KBM-7 (cell line): Measurements from ENCODE around the gene TRAP1.
"Not testable (repeated sequence)": the region's sequence is repeated elsewhere in the genome, so short reads cannot be mapped to it uniquely, and the experiment has no call there.

Source experiments
- DNase-seq: peaks from one replicate; pipeline ENCODE4 v3.0.0-alpha.2; 2015
- in situ Hi-C: fragments of 300-500 bp; cut with MboI; formaldehyde crosslinking; loops from 2 replicates; pipeline ENCODE4 v1.14.3; 2020; ENCODE audit warnings: low sequenced_read_pairs, low pct_unique_long_range_greater_than_20kb, mixed read lengths

TRAP1 gene

DNA sequence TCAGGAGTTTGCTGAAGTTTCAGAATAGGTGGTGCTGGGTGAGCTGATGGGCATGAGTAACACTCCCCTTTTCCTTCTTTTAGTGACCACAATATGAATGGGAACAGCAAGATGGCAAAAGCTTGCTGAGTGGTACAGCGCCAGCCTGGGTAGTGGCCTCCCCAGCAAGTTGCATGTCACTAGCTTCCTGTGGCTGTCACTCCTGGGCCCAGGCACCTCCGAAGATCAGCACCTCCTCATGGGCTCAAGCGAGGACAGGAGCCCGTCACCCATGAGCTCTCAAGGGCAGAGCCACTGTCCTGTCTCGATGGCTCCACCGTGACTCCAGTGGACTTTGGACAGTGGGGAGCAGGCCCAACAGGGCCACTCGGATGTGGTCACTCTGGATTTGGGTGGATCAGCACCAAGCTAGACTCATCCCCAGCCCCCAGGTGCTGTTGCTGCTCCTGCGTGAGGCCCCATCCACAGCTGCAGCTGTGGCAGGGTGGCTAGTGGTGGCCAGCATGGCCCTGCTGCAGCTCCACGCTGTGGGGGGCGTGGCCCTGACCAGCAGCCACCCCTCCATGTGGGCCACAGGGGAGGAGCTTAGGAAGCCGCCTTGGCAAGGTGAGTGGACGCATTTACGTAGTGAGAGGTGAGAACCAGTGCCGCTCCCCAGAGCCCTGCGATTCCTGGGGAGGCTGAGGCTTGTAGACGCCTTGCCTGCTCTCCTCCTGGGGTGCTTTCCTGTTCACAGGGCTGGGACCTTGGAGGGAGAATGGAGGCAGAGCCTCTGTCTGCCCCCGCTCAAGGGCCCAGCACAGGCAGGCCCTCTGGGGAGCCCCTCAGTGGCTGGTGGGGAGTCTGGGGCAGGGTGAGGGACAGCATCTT is 76.5 kb downstream of the TRAP1 start:
- DNase-seq = no peak
- in situ Hi-C loops = no loop called here

DNA sequence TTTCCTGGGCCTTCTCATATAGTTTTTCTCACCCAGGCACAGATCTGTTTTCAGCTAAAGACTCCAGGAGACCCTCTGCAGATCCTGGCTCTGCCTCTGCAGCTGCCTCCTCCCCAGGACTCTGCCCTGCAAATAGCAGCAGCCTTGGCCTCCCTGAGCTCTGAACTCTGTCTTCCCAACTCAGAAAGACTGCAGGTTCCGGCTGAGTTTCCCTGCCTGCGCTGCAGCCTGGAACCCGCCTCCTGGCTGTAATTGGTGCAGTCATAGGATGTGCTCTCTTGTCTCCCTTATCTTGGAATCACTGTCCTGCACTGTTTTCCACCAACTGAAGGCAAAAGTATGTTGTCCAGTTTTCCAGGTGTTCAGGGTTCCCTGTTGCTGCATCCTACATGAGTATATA is 77.1 kb downstream of the TRAP1 start:
- no peak for DNase-seq
- in situ Hi-C loops = no loop called here

DNA sequence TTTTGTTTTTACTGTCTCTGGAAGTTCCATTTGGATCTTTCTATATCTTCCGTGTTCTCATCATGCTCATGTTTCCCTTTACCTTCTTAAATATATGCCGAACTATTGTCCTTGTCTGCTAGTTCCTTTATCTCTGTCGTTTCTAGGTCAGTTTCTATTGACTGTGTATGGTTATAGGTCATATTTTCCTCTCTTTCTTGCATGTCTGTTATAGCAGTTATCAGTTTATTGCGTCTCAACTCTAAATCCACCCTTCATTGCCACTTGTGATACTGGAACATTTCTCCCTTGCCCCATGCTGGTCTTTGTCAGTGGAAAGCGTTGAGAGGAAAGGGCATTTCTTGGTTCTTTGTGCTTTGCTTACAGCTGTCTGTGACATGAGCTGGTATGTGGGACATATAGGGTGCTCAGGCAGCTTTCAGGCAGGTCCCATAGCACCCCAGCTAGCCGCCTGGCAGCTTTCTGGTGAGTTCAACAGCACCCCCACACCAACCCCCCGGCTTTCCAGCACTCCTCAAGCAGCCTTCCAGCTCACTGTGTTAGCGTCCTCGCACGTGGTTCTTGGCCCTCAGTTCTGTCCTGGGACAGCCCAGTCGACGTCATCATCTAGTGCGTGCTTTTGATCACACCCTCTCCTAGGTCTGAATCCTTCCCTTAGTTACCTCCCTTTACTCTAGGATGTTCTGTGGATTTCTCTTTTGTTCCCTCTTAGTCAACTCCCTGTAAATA is 78.2 kb downstream of the TRAP1 start:
- DNase-seq = no peak
- in situ Hi-C loops = no loop called here

DNA sequence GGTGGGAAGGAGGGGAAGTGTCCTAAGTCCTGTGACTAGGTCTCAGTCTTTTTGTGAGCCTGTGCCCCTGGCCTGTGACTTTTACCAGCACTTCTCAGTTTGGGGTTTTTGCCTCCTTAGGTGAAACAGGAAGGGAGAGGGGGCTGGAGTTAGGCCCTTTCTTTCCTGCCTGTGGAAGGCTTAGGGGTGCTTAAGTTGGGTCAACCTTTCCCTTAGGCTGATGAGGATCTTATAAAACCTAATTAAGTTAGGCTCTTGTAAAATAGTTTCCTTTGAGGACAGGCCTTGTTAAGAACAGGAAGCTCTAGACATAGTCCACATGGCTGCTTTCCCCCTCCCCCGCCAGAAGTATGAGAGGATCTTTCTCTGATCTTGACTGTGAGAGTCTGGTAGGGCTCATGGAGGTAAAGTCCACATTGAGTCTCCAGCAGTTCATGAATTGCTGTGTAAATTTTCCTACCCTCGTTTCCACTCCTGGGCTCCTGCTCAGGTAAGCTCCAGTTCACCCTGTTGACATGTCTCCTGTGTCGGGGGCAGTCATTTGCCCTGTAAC is 79.9 kb downstream of the TRAP1 start:
- peak; percentile 85 for DNase-seq
- in situ Hi-C loops = no loop called here

DNA sequence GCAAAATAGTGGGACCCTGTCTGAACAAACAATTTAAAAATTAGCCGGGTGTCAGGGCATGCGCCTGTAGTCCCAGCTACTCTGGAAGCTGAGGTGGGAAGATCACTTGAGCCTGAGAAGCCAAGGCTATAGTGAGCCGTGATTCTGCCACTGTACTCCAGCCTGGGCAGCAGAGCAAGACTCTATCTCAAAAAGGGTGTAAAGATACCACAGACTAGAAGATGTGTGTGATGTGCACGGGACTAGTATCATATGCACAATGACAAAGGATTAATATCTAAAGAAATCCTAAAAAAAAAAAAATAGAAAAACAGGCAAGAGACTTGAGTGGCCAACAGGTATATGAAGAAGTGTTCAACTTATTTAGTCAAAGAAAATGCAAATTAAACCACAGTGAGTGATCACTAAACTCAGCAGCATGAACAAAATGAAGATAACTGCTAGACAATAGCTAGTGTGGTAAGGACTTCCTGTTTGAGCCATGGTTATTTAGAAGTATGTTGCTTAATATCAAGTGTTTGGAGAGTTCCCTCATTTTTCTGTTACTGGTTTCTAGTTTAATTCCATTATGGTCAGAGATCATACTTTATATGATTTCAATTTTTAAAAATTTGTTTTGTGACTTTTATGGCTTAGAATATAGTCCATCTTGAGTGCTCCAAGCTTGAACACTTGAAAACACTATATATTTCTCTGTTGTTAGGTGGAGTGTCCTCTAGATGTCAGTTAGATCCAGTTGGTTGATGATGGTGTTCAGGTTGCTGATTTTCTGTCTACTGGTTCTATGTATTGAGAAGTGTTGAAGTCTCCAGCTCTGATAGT is 91.2 kb downstream of the TRAP1 start:
- in situ Hi-C loops = no loop called here
- DNase-seq = peak; percentile 71

DNA sequence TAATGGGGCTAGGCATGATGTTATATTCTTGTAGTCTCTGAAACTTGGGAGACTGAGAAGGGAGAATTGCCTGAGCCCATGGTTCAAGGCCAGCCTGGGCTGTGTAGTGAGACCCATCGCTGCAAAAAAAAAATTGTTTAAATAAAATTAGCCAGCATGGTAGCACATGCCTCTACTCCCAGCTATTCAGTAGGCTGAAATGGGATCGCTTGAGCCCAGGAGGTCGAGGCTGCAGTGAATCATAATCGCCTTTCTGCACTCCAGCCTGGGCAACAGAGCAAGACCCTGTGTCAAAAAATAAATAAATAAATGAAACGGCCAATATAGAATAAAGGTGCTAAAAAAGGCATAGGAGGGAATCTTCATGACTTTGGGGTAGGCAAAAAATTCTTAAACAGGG is 92.0 kb downstream of the TRAP1 start:
- DNase-seq = no peak
- in situ Hi-C loops = no loop called here

DNA sequence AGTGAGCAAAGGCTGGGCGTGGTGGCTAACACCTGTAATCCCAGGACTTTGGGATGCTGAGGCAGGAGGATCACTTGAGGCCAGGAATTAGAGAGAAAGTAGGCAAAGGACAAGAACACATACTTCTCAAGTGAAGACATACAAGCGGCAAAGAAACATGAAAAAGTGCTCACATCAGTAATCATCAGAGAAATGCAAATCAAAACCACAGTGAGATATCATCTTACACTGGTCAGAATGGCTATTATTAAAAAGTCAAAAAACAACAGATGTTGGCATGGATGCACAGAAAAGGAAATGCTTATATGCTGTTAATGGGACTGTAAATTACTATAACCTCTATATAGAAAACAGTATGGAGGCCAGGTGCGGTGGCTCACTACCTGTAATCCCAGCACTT is 93.7 kb downstream of the TRAP1 start:
- no peak for DNase-seq
- in situ Hi-C loops = no loop called here

DNA sequence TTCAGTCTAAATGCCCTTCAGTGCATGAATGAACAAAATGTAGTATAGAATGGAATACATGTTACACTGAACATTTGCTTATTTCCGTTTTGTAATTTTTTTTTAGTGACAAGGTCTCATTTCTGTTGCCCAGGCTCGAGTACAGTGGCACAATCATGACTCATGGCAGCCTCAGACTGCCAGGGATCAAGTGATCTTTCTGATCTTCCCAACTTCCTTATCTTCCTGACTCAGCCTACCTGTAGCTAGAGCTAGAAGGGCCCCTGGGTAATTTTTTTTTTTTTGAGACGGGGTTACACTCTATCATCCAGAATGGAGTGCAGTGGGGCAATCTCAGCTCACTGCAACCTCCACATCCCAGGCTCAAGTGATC is 98.6 kb downstream of the TRAP1 start:
- peak; percentile 29 for DNase-seq
- in situ Hi-C loops = no loop called here

DNA sequence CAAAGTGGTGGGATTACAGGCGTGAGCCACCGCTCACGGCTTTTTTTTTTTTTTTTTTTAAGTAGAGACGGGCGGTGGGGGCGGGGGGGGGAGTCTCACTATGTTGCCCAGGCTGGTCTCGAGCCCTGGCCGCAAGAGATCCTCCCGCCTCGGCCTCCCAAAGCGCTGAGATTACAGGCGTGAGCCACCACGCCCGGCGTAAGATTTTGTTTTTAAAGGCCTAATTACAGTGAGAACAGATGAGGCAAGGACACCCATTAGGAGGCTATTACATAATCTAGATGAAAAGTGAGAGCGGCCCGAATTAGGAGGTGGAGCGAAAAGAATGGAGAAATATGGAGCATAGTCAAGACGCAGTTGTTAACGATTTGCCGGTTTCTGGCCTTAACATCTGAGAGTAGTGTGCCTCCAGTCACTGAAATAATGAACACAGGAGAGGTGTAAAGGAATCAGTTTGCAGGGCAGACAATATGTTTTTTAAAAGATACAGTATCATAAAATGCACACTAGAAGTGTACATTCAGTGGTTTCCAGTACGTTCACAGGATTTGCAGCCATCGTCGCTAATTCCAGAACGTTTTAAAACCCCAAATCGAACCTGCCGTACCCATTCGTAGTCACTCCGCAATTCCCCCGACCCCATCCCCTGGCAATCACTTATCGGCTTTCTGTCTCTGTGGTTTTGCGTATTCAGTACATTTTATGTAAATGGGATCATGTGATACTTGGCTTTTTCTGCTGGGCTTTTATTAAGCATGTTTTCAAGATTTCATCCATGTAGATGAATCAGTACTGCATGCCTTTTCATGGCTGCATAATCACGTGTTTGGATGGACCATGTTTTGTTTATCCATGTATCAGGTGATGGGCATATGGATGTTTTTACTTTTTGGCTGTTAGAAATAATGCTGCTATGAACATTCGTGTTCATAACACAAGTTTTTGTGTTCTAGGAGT is 104.5 kb downstream of the TRAP1 start:
- no peak for DNase-seq
- in situ Hi-C loops = no loop called here

DNA sequence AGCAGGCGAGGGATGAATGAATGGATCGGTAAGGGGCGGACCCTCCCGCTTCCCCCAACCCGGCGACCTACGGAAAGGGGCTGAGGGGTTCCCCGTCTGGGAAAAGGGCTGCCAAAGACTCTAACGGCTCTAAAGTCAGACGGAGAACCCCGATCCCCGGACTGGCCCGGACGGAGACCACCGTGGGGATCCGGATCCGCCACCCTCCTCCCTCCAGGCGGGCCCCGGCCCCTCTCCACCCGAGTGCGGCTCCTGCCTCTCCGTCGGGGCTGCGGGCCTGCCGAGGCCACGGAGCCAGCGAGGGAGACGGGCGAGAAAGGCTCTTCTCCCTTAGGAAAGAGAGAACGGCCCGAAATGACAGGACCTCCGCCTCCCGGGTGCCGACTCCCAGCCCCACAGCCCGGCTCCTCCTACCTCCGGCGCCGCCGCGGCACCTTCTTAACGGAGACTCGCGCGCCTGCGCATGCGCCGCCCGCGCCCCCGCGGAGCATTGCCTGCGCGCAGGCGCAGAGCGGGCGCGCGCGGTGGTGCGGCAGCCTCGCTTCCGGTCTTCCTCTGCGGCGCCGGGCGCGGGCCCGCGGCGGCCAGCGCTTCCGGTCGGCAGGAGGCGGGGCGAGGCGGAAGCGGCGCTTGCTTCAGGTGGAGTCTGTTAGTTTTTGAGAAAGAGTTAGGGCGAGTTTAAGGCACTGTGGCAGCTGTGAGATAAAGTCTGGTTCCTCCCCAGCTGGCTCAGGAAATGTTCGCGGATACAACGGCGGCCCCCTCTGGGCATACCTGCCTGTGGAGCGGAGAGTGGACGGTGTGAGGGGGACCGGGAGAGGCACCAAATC is 106.0 kb downstream of the TRAP1 start, which contains the start of gene SLX4:
Gene SLX4 (minus strand): TSS at position 461 of the 830 bp plus-strand sequence. CDS start 2,642 bp downstream, outside the sequence.
- in situ Hi-C loops = no loop called here
- DNase-seq = peak; percentile 92

DNA sequence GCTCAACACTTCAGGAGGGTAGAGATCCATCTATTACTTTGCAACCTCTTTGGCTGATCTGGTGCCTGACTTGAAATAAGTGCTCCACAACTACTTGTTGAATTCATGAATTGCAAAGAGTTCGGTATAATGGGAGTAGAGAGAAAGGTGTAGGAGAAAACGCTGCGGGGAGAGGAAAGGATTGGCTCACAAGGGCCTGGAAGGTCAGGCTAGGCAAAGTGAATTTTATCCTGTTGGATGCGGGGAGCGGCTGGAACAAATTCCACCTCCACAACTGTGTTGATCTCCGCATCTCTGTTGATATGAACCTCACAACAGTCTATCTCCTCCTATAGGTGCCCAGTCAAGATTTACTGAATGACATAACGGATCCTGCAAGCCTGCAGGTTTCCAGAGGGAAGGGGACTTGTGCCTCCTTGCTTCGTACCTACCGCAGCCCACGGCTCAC is 106.6 kb downstream of the TRAP1 start:
- no peak for DNase-seq
- in situ Hi-C loops = no loop called here

DNA sequence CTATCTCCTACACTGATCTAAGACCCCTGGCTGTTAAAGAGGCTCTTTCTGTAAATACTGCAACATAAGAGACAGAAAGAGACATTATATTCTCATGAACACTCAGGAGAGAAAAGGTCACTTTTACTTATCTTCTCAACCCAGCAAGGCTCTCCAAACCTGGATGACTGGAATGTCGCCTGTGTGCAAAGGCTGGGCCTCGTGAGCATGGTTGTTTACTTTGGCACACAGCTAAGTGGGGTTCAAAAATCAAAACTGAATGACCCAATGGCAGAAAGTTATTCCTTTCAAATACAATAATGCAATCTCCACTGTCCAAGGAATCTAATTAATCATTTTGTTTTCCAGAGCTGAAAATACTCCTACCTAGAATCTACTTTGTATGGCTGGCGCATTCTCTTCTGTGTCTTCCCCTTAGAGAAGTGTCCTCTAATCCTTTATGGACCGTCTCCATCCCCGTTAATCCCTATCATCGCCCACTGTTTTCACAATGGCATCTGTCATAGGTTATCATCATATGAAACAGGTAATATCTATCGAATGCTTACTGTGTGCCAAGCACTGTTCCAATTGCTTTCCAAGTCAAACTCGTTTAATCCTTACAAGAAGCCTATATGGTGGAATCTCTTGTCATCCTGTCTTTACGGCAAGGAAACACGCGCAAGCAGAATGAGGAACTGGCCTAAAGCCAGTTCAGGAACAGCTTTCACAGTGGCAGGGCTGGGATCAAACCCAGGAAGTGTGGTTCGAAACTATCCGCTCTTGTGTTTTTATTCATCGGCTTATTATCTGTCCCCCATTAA is 107.2 kb downstream of the TRAP1 start:
- DNase-seq = peak; percentile 65
- in situ Hi-C loops = no loop called here

DNA sequence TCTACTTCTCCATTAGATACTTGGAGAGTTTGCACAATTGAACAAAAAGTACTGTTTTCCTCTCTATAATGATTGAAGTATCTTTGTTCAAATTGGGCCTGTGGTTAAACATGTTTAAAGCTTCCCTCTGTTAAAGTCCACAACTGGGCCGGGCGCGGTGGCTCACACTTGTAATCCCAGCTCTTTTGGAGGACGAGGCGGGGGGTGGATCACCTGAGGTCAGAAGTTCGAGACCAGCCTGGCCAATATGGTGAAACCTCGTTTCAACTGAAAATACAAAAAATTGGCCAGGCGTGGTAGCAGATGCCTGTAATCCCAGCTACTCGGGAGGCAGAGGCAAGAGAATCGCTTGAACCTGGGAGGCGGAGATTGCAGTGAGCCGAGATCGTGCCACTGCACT is 108.3 kb downstream of the TRAP1 start:
- DNase-seq, in situ Hi-C loops: not testable (repeated sequence)

DNA sequence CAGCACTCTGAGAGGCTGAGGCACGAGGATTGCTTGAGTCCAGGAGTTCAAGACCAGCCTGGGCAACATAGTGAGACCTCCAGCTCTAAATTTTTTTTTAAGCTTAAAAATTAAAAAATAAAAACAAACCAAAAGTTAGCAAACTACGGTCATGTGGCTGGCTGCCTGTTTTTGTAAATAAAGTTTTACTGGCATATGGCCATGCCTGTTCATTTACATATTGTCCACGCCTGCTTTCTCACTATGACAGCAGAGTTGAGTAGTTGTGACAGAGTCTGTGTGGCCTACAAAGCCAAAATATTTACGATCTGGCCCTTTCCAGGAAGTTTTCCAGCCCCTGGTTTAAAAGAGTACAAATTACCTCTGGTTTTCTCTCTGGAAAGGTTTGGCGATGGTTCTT is 109.3 kb downstream of the TRAP1 start:
- in situ Hi-C loops = no loop called here
- DNase-seq = no peak
